Ishikawa (cell line): ENCODE data around the gene CFAP77.

Experiments
- CREB1 ChIP-seq: IDR thresholded peaks from 2 replicates; pipeline ENCODE4 v1.6.1; 2012; ENCODE audit warnings: low read depth
- EP300 ChIP-seq: IDR thresholded peaks from 2 replicates; pipeline ENCODE4 v1.6.1; 2012; ENCODE audit warnings: borderline replicate concordance
- FOXM1 ChIP-seq: IDR thresholded peaks from 2 replicates; pipeline ENCODE4 v1.6.1; 2012; ENCODE audit warnings: low read depth, borderline replicate concordance
- RAD21 ChIP-seq: IDR thresholded peaks from 2 replicates; pipeline ENCODE4 v1.6.1; 2012; ENCODE audit warnings: low read depth
- TCF12 ChIP-seq: IDR thresholded peaks from 2 replicates; pipeline ENCODE4 v1.6.1; 2012; ENCODE audit warnings: low read depth
- TEAD4 ChIP-seq: IDR thresholded peaks from 2 replicates; pipeline ENCODE4 v1.6.1; 2012
- YY1 ChIP-seq: IDR thresholded peaks from 2 replicates; pipeline ENCODE4 v1.6.1; 2012; ENCODE audit warnings: low read depth
- TF ChIP-seq, protein P1 (sequence below): IDR thresholded peaks from 2 replicates; pipeline ENCODE4 v1.6.1; 2012; ENCODE audit warnings: low read depth, mild to moderate bottlenecking
- TF ChIP-seq, protein P2 (sequence below): IDR thresholded peaks from 2 replicates; pipeline ENCODE4 v1.6.1; 2012

Gene CFAP77

DNA sequence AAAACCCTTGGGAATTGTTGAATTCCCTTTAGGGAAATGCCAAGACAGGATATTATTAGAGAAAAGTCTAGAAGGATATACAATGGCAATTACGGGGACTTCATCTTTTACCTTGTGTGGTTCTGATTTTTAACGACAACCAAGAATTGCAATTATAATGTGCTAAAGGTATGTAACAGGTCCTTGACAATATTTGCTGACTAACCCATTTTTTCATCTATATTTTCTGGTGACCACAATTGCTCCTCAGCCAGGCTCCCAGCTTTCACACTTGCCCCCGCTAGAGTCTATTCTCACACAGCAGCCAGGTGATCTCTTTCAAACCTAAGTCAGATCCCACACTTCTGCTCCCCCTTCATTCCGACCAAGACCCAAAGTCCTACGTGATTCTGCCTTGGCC, 206.7 kb downstream of the CFAP77 start:
- TF ChIP-seq, protein P1, sequence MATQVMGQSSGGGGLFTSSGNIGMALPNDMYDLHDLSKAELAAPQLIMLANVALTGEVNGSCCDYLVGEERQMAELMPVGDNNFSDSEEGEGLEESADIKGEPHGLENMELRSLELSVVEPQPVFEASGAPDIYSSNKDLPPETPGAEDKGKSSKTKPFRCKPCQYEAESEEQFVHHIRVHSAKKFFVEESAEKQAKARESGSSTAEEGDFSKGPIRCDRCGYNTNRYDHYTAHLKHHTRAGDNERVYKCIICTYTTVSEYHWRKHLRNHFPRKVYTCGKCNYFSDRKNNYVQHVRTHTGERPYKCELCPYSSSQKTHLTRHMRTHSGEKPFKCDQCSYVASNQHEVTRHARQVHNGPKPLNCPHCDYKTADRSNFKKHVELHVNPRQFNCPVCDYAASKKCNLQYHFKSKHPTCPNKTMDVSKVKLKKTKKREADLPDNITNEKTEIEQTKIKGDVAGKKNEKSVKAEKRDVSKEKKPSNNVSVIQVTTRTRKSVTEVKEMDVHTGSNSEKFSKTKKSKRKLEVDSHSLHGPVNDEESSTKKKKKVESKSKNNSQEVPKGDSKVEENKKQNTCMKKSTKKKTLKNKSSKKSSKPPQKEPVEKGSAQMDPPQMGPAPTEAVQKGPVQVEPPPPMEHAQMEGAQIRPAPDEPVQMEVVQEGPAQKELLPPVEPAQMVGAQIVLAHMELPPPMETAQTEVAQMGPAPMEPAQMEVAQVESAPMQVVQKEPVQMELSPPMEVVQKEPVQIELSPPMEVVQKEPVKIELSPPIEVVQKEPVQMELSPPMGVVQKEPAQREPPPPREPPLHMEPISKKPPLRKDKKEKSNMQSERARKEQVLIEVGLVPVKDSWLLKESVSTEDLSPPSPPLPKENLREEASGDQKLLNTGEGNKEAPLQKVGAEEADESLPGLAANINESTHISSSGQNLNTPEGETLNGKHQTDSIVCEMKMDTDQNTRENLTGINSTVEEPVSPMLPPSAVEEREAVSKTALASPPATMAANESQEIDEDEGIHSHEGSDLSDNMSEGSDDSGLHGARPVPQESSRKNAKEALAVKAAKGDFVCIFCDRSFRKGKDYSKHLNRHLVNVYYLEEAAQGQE: no peak
- TF ChIP-seq YY1 (no peak), TCF12 (no peak), EP300 (no peak), RAD21 (no peak), FOXM1 (no peak), TEAD4 (no peak)

DNA sequence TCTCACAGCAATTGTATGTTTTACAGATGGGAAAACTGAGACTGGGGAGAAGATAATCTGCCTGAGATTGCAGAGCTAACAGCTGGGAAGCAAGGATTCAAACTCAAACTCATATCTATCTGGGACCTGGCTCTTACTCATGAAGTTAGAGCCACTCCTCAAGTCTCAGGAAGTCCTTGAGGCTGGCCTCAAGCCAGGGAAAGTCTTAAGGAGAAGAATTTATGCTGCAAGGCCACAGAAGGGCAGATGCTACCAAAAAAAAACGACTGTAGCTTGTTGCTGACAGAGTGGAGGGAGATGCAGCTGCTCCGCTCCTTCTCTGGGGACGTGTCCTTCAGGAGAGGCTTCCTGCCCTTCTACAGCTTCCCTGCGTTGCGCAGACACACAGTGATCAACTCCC, 212.1 kb downstream of the CFAP77 start:
- TF ChIP-seq CREB1: no peak
- TF ChIP-seq, protein P1: no peak
- TF ChIP-seq, protein P2, sequence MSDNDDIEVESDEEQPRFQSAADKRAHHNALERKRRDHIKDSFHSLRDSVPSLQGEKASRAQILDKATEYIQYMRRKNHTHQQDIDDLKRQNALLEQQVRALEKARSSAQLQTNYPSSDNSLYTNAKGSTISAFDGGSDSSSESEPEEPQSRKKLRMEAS: no peak
